IPS DF 6.9 (cell line): ENCODE measurements around the gene AHRR.
A peak's percentile ranks its signal among the peaks of the same experiment; 100 is the strongest.
"Not testable (repeated sequence)": the region's sequence is repeated elsewhere in the genome, so short reads cannot be mapped to it uniquely, and the experiment has no call there.

Experiments
- DNase-seq: peaks from one replicate; pipeline ENCODE4 v3.0.0-alpha.2; 2013; ENCODE audit warnings: low read depth, low spot score
- H3K27ac ChIP-seq: one replicate; pipeline ENCODE4 v1.5.1; 2013; ENCODE audit warnings: low read length, control low read depth
- H3K27me3 ChIP-seq: 2 replicates; pipeline ENCODE4 v1.6.1; 2013; ENCODE audit warnings: mild to moderate bottlenecking, low read length; ENCODE audit not compliant: control insufficient read depth, insufficient read depth
- H3K36me3 ChIP-seq: 2 replicates; pipeline ENCODE4 v1.6.1; 2013; ENCODE audit warnings: low read length; ENCODE audit not compliant: control insufficient read depth, insufficient read depth
- H3K4me1 ChIP-seq: 2 replicates; pipeline ENCODE4 v1.6.1; 2013; ENCODE audit warnings: low read length; ENCODE audit not compliant: control insufficient read depth, insufficient read depth
- H3K4me3 ChIP-seq: 2 replicates; pipeline ENCODE4 v1.5.1; 2013; ENCODE audit warnings: mild to moderate bottlenecking, low read length
- H3K9me3 ChIP-seq: 2 replicates; pipeline ENCODE4 v1.6.1; 2013; ENCODE audit warnings: low read length, inconsistent platforms; ENCODE audit not compliant: control insufficient read depth, insufficient read depth
- WGBS: extraction: QIAGEN DNeasy Blood & Tissue Kit; methylation state at CpG from one replicate; pipeline ENCODE4 v1.1.7; 2013; ENCODE audit warnings: mixed read lengths, missing lambda C conversion rate; ENCODE audit not compliant: insufficient read length, insufficient coverage; 5-methylcytosine and 5-hydroxymethylcytosine counted together

Gene AHRR

DNA sequence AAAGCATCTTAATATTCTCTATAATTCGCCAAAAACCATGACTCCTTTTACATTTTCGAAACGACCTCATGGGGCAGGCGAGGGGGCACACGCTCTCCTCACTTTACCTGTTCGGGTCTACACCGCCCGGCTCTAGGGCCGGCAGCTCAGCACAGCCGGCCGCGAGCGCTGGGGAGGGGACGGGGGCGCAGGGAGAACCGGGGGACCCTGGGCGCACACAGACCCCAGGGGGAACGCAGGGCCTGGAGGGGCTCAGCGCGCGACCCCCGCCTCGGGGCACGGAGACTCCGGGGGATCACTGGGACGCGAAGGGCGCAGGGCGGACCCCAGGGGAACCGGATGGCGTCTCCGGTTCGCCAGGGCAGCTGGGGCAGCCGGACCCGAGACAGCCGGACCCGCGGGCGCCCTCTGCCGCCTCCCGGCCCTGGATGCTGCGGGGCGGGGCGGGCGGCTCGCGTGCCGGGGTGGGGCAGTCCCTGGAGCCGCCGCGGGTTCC lies at the start of gene AHRR:
Gene AHRR, plus strand, starts transcription at position 485 of the 496 bp plus-strand sequence. CDS start 22,189 bp downstream, outside the sequence.
- Histone ChIP-seq H3K36me3 (no peaks in the 10 kb centered on the region; the same call in 1 of the 2 replicates), H3K9me3 (no peaks in the 10 kb centered on the region), H3K27me3 (peaks cover 29% of the 10 kb centered on the region), H3K4me1 (peaks cover 6% of the 10 kb centered on the region), H3K27ac (no peak within 1 kb of the TSS), H3K4me3 (peak within 1 kb of the TSS; percentile 56; the same call in 1 of the 2 replicates)
- no CpG with 5 or more reads among the region's 51 CpGs for WGBS
- no peak for DNase-seq

DNA sequence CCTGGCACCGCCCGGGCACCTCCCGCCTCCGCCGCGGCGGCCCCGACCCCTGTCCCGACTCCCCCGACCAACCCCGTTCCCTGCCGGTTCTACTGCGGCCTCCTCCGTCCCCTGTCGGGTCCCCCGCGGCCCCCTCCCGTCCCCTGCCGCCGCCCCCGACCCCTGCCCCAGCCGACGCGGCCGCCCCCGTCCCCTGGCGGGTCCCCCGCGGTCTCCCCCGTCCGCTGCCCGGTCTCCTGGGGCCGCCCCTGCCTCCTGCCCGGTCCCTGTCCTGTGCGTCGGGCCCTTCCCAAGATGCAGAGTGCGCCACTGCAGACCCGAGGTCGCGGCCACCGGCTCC lies 49.7 kb upstream of the AHRR start:
- WGBS = no CpG with 5 or more reads among the region's 41 CpGs
- peak overlapping the region; percentile 99 for H3K4me3 ChIP-seq
- not testable (repeated sequence) for H3K4me1 ChIP-seq, H3K27me3 ChIP-seq, H3K36me3 ChIP-seq, H3K27ac ChIP-seq, DNase-seq, H3K9me3 ChIP-seq

DNA sequence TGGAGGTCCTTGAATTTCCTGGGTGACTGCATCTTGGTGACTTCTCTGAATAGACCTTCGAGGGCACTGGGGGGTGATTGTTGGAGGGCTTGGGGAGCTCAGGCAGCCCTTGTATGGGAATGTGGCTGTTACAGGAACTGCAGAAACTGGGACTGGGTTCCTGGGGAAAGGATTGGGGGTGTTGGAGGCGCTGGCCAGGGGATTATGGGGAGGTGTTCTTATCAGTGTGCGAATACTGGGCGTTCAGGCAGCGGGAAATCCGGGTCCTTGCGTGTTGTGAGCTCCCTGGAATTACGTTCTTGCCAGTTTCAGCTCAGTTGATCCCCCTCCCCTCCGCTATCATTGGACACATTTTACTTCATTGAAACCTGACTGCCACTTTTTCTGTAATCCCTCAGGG lies 48.4 kb upstream of the AHRR start:
- not testable (repeated sequence) for H3K36me3 ChIP-seq, DNase-seq, H3K27me3 ChIP-seq, H3K4me1 ChIP-seq, H3K4me3 ChIP-seq, H3K9me3 ChIP-seq, H3K27ac ChIP-seq
- WGBS = no CpG with 5 or more reads among the region's 9 CpGs

DNA sequence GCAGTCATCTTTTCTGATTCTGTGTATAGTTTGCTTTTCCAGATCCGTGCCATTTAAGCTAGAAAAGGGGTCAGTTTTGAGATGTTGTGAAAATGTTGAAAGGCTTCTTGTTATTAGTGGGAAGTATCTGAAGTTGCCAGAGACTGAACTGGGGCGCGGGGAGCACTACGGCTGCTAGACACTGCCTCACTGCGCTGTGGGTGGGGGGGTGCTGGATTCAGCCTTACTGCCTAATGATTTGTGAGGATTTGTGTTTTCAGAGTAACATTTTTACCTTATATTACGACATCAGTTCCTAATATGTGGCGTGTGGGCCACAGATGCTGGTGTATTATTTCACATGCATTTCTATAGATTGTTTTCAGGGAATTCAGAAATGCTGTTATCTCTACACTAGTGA lies 48.0 kb upstream of the AHRR start:
- H3K27me3 ChIP-seq, H3K4me1 ChIP-seq, H3K9me3 ChIP-seq, DNase-seq, H3K27ac ChIP-seq, H3K4me3 ChIP-seq, H3K36me3 ChIP-seq: not testable (repeated sequence)
- no CpG with 5 or more reads among the region's 7 CpGs for WGBS

DNA sequence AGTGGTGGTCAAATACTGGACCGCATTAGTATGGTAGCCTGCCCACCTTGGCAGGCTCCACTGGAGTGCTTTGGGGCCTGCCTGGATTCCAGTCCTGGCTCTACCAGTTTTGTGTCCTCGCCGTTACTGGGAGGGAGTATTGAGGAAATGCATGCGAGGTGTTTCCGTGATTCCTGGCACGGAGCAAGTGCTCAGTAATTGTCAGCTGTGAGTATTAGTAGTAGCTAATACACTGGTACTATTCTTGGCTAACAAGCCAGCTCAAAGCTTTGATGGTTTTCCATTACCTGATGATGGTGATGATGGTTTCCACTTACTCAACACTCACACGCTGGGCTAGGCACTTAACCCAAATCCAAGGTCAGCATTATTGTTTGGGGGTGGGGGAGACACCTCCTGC lies 47.2 kb upstream of the AHRR start:
- H3K27me3 ChIP-seq, DNase-seq, H3K27ac ChIP-seq, H3K4me1 ChIP-seq, H3K4me3 ChIP-seq, H3K36me3 ChIP-seq, H3K9me3 ChIP-seq: not testable (repeated sequence)
- no CpG with 5 or more reads among the region's 7 CpGs for WGBS

DNA sequence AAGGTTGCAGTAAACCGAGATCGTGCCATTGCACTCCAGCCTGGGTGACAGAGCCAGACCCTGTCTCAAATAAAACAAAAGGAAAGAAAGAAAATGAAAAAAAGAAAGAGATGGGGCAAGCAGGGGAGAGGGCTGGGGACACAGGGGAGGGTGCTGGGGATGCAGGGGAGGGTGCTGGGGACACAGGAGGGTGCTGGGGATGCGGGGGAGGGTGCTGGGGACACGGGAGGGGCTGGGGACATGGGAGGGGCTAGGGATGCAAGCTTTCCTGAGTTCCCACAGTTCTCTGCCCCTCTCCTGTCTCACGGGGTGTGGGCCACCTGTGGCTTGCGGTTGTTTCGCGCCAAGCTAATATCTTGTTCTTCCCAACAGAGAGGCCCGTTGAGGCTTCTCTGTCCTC lies 42.9 kb upstream of the AHRR start:
- DNase-seq = no peak
- Histone ChIP-seq H3K4me3 (no peak overlapping the region), H3K36me3 (peaks cover 6% of the 10 kb centered on the region; the same call in 1 of the 2 replicates), H3K4me1 (no peaks in the 10 kb centered on the region), H3K27me3 (no peaks in the 10 kb centered on the region), H3K9me3 (no peaks in the 10 kb centered on the region; the same call in 1 of the 2 replicates), H3K27ac (no peak overlapping the region)
- no CpG with 5 or more reads among the region's 9 CpGs for WGBS

DNA sequence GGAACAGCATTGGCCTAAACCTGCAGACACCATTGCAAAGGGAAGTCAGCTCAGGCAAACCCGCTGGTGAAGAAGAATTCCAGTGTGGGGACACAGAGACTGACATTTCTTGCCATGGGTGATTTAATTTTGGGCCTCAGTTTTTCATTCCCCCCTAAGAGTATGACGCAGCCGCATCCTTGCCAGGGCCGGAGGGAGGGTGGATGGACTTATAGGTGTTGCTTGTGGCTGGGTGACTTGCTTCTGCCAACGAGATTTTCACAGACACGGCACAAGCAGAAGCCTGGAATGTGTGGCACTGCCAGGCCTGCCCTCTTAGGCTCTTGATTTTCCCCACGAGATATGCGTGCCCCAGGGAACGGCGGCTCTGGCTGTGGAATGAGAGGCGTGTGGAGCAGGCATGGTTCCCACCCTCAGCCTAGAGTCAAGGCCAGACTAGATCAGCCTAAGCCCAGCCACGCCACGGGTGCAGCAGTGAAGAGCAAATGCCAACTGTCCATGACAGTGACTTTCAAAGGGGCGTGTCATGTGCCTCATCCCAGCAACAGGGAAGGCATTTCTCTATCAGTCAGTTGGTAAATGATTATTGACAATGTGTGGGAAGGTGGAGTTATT lies 42.4 kb upstream of the AHRR start:
- not testable (repeated sequence) for H3K27me3 ChIP-seq, H3K9me3 ChIP-seq, H3K4me1 ChIP-seq, H3K36me3 ChIP-seq, DNase-seq, H3K27ac ChIP-seq, H3K4me3 ChIP-seq
- no CpG with 5 or more reads among the region's 14 CpGs for WGBS

DNA sequence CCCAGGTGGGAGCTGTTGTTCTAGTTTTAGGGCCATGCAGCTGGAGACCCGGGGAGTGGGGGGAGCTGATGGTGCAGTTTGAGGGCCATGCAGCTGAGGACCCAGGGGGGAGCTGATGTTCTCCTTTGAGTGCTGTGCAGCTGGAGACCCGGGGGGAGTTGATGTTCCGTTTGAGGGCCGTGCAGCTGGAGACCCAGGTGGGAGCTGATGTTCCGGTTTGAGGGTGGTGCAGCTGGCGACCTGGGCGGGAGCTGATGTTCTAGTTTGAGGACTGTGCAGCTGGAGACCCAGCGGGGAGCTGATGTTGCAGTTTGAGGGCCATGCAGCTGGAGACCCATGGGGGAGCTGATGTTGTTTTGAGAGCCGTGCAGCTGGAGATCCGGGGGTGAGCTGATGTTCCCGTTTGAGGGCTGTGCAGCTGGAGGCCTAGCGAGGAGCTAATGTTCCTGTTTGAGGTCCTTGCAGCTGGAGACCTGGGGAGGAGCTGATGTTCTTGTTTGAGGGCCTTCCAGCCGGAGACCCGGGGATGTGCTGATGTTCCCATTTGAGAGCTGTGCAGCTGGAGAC lies 35.4 kb upstream of the AHRR start:
- WGBS = no CpG with 5 or more reads among the region's 14 CpGs
- no peak overlapping the region for H3K4me3 ChIP-seq
- peaks cover 10% of the 10 kb centered on the region; the same call in 1 of the 2 replicates for H3K36me3 ChIP-seq
- no peak overlapping the region for H3K27ac ChIP-seq
- no peak for DNase-seq
- H3K4me1 ChIP-seq = no peaks in the 10 kb centered on the region
- no peaks in the 10 kb centered on the region for H3K27me3 ChIP-seq
- H3K9me3 ChIP-seq = no peaks in the 10 kb centered on the region; the same call in 1 of the 2 replicates

DNA sequence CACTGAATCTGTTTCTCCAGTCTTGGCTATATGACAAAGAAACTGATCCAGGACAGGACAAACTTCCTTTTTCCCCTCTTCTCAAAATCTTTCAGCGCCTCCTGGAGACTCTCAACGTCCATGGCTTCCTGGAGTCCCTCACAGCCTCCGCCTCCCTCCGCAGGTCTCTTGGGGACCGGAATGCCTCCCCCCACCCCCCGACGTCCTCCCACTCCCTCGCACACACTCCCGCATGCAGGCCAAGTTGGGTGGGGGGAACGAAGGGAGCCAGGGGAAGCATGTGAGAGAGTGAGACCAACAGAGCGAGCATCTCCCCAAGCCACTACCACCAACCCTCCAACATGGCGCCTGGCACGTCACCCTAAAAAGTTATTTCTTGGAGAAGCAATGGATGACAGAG lies 31.3 kb upstream of the AHRR start:
- not testable (repeated sequence) for H3K27ac ChIP-seq, H3K4me1 ChIP-seq, H3K27me3 ChIP-seq, H3K9me3 ChIP-seq, H3K4me3 ChIP-seq, DNase-seq, H3K36me3 ChIP-seq
- WGBS = no CpG with 5 or more reads among the region's 13 CpGs

DNA sequence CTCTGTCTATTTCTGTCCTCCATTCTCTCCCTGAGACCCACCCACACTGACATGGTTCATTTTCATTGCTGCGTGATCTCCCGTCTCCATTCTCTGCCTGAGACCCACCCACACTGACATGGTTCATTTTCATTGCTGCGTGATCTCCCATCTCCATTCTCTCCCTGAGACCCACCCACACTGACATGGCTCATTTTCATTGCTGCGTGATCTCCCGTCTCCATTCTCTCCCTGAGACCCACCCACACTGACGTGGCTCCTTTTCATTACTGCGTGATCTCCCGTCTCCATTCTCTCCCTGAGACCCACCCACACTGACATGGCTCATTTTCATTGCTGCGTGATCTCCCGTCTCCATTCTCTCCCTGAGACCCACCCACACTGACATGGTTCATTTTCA lies 30.2 kb upstream of the AHRR start:
- not testable (repeated sequence) for H3K27ac ChIP-seq, H3K4me3 ChIP-seq, H3K4me1 ChIP-seq, DNase-seq, H3K9me3 ChIP-seq, H3K36me3 ChIP-seq, H3K27me3 ChIP-seq
- no CpG with 5 or more reads among the region's 10 CpGs for WGBS

DNA sequence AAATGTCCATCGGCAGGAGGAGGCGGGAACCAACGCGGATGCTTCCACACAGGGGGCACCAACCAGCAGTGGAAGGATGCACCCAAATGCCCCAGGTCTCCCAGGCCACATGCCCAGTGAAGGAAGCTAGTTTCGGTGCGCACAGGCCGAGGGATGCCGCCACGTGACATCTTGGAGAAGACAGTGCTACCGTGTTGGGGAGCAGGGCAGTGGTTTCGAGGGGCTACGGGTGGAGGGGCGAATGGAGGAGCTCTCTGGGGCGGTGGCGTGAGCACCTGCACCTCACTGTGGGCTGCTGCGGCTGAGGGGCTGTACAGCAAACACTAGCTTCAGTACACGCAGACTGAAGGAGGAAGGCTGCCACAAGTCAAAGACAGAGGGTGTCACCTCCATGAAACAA lies 26.7 kb upstream of the AHRR start:
- WGBS = no CpG with 5 or more reads among the region's 17 CpGs
- not testable (repeated sequence) for H3K4me3 ChIP-seq

More for the DNA sequence above, 26.7 kb upstream of the AHRR start:
- H3K36me3 ChIP-seq, H3K27ac ChIP-seq, H3K4me1 ChIP-seq, H3K27me3 ChIP-seq, H3K9me3 ChIP-seq, DNase-seq: not testable (repeated sequence)
